Tibial nerve (tissue), 4 donors: ENCODE data around the gene TSSK3.

Experiments used
- CTCF ChIP-seq, 5 experiments: fragments of 200-600 bp in 3 of 5; fragments of 450-650 bp in 2 of 5; sonication (generic) in 3 of 5; IDR thresholded peaks; one replicate each; pipeline ENCODE4 v1.5.1; 2016 to 2019; ENCODE audit warnings: antibody characterized with exemption in 5 of 5, mild to moderate bottlenecking in 3 of 5, moderate library complexity in 2 of 5
- EP300 ChIP-seq, 2 donors: sonication (generic); formaldehyde crosslinking; IDR thresholded peaks; one replicate each; pipeline ENCODE4 v1.6.1; 2017; ENCODE audit warnings: antibody characterized with exemption in 2 of 2, mild to moderate bottlenecking in 1 of 2
- POLR2A ChIP-seq, 2 donors: fragments of 450-650 bp; IDR thresholded peaks; one replicate each; pipeline ENCODE4 v1.6.1; 2017; ENCODE audit warnings: antibody characterized with exemption in 2 of 2, mild to moderate bottlenecking in 2 of 2, moderate library complexity in 2 of 2

GRCh38 chr1:32357614-32358013, 4.7 kb upstream of the TSSK3 start:
- TF ChIP-seq CTCF (IDR thresholded peaks at IDR 0.05) (no peak), POLR2A (IDR thresholded peaks at IDR 0.05) (no peak), EP300 (IDR thresholded peaks at IDR 0.05) (no peak)
